Measurements from ENCODE around the gene NFKB2.
A peak's percentile ranks its signal among the peaks of the same experiment; 100 is the strongest.

NFKB2 gene

DNA sequence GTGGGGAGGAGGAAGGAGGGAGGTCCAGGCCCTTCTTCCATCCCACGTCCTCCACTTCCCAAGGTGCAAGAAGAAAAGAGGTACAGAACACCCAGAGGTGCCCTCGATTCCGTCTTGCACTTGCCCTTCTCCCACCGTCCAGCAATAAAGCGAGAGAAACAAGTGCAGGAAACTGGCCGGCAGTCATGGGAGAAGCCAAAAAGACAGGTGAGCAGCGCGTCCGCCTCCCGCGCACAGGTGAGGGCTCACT lies 54.5 kb downstream of the NFKB2 start:
- no peak for DNase-seq (ENCODE audit: extremely low read depth, low read depth)
- TF ChIP-seq CTCF (IDR thresholded peaks at IDR 0.05; ENCODE audit: low read depth, low read length, missing control alignments) = no peak
- peak overlapping the region; percentile 86 for H3K4me3 ChIP-seq (replicated peaks; ENCODE audit: low read depth, low read length)

DNA sequence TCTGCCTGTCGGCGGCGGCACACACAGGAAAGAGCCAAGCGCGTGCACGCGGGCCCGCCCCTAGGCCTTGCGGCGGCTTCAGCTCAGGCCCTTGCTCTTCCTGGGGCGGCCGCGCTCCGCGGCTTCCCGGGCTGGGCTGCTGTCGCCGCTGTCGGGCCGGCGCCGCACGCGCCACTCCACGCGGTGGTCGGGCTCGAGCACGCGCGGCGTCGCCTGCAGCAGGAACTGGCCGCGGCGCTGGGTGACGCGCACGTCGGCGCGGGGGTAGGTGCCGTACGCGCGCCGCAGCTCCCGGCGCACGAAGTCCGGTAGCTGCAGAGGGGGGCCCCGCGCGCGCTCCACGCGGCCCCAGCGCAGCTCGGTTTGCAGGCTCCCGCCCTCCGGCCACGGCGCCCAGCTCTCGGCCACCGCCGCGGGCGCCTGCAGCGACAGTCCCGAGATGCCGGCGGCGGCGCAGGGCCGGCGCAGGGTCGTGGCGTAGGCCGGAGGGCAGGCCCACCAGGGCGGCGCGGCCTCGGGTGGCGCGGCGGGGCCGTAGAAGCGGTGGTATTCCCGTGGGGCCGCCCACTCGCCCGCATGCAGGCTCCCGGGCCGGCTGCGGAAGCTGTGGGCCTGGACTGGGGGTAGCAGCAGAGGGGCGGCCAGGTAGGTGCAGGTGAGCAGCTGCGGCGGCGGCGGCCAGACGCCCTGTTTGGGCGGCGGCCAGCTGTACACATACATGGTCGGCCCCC lies 55.0 kb downstream of the NFKB2 start:
- peak overlapping the region; percentile 86 for H3K4me3 ChIP-seq (replicated peaks; ENCODE audit: low read depth, low read length)
- no peak for DNase-seq (ENCODE audit: extremely low read depth, low read depth)
- no peak for TF ChIP-seq CTCF (IDR thresholded peaks at IDR 0.05; ENCODE audit: low read depth, low read length, missing control alignments)

GRCh38 chr10:102451105-102451969 lies 55.8 kb downstream of the NFKB2 start, which contains the start of gene C10orf95:
C10orf95 (minus strand) TSS chr10:102451543; CDS start chr10:102451093, 450 bp downstream.
- no peak for TF ChIP-seq CTCF (IDR thresholded peaks at IDR 0.05; ENCODE audit: low read depth, low read length, missing control alignments)
- peak within 1 kb of the TSS; percentile 86 for H3K4me3 ChIP-seq (replicated peaks; ENCODE audit: low read depth, low read length)
- no peak for DNase-seq (ENCODE audit: extremely low read depth, low read depth)

Data from HFF-Myc (cell line).